Esophagus (tissue), 2 donors: ENCODE measurements around the gene IGF2BP3. TPM values are rescaled to one million over a fixed set of nuclear protein-coding genes. Genes with fewer than 3 reads are reported as not detected.

Experiments used
- H3K27ac ChIP-seq, 2 donors: one replicate each; pipeline ENCODE4 v1.5.1; 2013; ENCODE audit warnings: low read depth in 2 of 2, mild to moderate bottlenecking in 2 of 2, inconsistent platforms in 1 of 2, low read length in 1 of 2, moderate library complexity in 1 of 2
- H3K27me3 ChIP-seq, 2 donors: one replicate each; pipeline ENCODE4 v1.6.1; 2013; ENCODE audit warnings: low read length in 2 of 2, control low read depth in 1 of 2, mild to moderate bottlenecking in 1 of 2; ENCODE audit not compliant: insufficient read depth in 2 of 2, control insufficient read depth in 1 of 2
- H3K36me3 ChIP-seq, 2 donors: one replicate each; pipeline ENCODE4 v1.6.1; 2013; ENCODE audit warnings: low read length in 1 of 2; ENCODE audit not compliant: control insufficient read depth in 2 of 2, insufficient read depth in 2 of 2
- H3K4me1 ChIP-seq, 2 donors: one replicate each; pipeline ENCODE4 v1.6.1; 2013; ENCODE audit warnings: low read length in 1 of 2; ENCODE audit not compliant: control insufficient read depth in 2 of 2, insufficient read depth in 2 of 2
- H3K4me3 ChIP-seq, 2 donors: one replicate each; pipeline ENCODE4 v1.5.1; 2013; ENCODE audit warnings: low read length in 2 of 2, mild to moderate bottlenecking in 2 of 2, low read depth in 1 of 2, moderate library complexity in 1 of 2
- H3K9me3 ChIP-seq, 2 donors: one replicate each; pipeline ENCODE4 v1.6.1; 2013; ENCODE audit warnings: mild to moderate bottlenecking in 2 of 2, low read depth in 1 of 2, low read length in 1 of 2, moderate library complexity in 1 of 2; ENCODE audit not compliant: control insufficient read depth in 2 of 2, insufficient read depth in 1 of 2
- WGBS, 2 donors: extraction: QIAGEN DNeasy Blood & Tissue Kit; methylation state at CpG; one replicate each; pipeline ENCODE4 v1.1.7; 2013; 5-methylcytosine and 5-hydroxymethylcytosine counted together
- polyA plus RNA-seq, 2 donors: library from polyadenylated mRNA; stranded (reverse); fragments of 200-250 nt; gene quantifications; one replicate each; pipeline ENCODE4 v1.2.3, GENCODE V29; 2013
- donor health status: healthy with polysubstance abuse.
- donor health status: Bipolar disorder and iron deficiency.

IGF2BP3 gene
- polyA plus RNA-seq, 2 donors, result 2.5 to 3.5 TPM

DNA sequence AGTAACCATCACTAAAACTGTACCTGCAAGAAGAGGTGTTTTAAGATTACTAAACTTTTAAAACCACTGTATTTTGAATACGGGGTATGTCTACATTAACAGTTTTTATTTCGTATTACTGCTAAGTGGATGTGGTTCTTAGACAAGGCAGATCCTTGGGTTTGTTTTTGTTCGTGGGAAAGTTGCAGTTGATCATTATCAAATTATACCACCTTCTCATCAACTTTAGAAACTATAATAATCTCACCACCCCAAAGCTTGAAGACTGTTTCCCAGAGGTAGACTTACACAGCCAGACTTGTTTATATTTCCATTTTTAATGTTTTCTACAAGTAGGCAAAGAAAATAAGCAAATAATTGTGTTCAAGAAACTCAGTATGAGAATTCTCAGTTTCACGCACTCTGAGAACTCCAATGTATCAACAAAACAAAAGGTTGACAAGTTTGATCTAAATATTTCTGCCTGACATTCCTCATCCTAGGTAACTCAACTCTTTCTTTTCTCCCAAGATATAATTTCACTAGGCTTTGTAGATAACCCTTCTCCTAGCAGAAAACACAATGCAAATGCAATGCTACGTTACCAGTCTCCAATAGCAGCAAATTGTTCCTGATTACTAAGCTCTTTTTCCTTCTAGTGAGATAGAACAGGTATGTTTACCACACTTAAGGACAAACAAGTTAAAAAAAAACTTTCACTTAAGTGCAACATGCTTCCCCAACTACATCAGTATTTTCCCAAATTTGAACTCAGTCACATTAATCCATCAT, 36.0 kb downstream of the IGF2BP3 start:
- no peaks in the 10 kb centered on the region for H3K27me3 ChIP-seq
- H3K4me3 ChIP-seq, result no peak overlapping the region
- no peaks in the 10 kb centered on the region for H3K36me3 ChIP-seq
- no peaks in the 10 kb centered on the region for H3K9me3 ChIP-seq
- no peaks in the 10 kb centered on the region for H3K4me1 ChIP-seq
- WGBS, 2 donors, result 90% methylated on average over 5 of the region's 5 CpGs
- H3K27ac ChIP-seq, result no peak overlapping the region

DNA sequence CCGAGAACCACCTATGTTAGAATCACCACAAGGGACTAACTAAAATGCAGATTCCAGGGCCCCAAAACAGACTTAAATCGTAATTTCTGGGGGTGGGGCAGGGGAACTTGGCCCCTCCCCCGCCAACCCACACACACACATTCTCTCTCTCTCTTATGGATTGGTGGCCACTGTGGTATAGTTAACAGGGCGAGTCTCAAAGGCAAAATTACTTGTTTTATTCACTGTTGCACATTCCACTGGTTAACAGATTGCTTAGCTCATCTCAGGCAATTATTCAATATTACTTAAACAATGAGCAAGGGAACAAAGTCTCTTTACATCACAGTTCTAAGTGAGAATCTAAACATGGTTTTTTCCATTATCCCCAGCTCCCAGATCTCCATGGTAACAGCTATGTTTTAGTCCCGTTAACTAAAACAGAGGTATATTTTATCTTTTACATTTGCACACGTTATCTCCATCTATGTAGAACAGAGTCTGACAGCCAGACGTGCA, 38.5 kb downstream of the IGF2BP3 start:
- H3K4me1 ChIP-seq, result no peaks in the 10 kb centered on the region
- H3K27ac ChIP-seq, result no peak overlapping the region
- no peaks in the 10 kb centered on the region for H3K27me3 ChIP-seq
- no peaks in the 10 kb centered on the region for H3K9me3 ChIP-seq
- no peak overlapping the region for H3K4me3 ChIP-seq
- 67 to 69% methylated on average over 7 of the region's 7 CpGs for WGBS, 2 donors
- no peaks in the 10 kb centered on the region for H3K36me3 ChIP-seq

DNA sequence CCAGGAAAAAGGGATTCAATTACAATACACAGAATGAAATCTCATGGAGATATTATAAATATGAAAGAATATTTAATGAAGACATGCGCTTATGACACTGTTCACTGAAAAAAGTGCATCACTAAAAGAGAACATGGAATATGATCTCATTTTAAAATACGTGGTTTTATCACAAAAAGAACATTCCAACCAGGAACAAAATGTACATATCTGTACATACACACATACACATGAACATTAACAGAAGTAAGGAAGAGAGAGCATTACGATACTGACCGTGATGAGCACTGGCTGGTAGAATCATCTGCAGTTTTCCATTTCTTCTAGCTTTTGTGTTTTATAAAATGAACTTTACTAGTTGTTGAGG, 39.4 kb downstream of the IGF2BP3 start:
- Histone ChIP-seq H3K4me3 (no peak overlapping the region), H3K27ac (no peak overlapping the region), H3K27me3 (no peaks in the 10 kb centered on the region), H3K9me3 (no peaks in the 10 kb centered on the region), H3K4me1 (no peaks in the 10 kb centered on the region), H3K36me3 (no peaks in the 10 kb centered on the region)
- WGBS, 2 donors, result 92 to 93% methylated on average over 4 of the region's 4 CpGs

DNA sequence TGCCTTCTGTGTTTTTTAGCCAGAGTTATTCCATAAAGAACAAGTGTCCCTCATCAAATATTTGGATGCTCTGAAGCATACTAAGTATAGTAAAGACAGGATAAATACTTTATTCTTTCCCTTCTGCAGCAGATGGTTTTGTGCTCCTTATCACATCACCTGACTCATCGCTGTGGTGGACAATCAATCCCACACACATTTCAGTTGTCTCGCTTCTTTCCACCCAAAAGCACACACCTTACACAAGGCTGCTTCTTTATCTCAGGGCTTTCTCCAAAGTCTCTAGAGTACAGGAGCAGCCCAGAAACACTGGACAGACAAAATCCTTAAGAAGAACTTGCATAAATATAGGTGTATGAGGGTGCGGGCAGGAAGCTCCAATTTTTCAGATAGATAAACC, 43.4 kb downstream of the IGF2BP3 start:
- H3K9me3 ChIP-seq, result no peaks in the 10 kb centered on the region
- H3K4me3 ChIP-seq, result no peak overlapping the region
- H3K36me3 ChIP-seq, result no peaks in the 10 kb centered on the region
- H3K27me3 ChIP-seq, result no peaks in the 10 kb centered on the region
- 84 to 92% methylated on average over 3 of the region's 3 CpGs for WGBS, 2 donors
- no peaks in the 10 kb centered on the region for H3K4me1 ChIP-seq
- H3K27ac ChIP-seq, result no peak overlapping the region

DNA sequence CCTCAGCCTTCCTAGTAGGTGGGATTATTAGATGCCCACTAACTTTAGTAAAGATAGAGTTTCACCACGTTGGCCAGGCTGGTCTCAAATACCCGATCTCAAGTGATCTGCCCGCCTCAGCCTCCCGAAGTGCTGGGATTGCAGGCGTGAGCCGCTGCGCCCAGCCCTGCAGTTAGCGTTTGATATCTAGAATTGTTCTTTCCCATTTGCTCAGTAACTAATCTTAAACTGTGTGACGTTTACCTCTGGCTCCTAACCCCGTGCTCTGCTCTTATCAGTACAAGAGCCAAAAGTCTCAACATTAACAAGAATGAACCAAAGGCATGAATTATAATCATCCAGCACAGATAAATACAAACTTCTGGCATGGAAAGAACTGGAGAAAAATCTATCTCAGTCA, 47.4 kb downstream of the IGF2BP3 start:
- Histone ChIP-seq H3K27me3 (no peaks in the 10 kb centered on the region), H3K4me1 (no peaks in the 10 kb centered on the region), H3K9me3 (no peaks in the 10 kb centered on the region), H3K36me3 (no peaks in the 10 kb centered on the region), H3K27ac (no peak overlapping the region), H3K4me3 (no peak overlapping the region)
- WGBS, 2 donors, result 62 to 83% methylated on average over 10 of the region's 10 CpGs

DNA sequence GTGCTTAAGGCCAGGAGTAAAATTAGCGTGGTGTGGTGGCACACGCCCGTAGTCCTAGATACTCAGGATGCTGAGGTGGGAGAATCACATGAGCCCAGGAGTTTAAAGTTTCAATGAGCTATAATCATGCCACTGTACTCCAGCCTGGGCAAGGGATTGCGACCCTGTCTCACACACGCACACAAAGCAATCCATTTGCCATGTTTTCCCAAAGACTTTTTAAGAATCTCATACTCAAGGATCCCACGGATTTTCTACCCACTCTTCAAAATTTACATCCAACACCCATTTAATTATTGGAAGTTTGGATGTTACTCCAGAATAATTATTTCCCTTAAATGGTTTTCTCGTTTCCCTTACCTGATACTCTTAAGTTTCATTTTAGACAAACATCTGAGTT, 47.9 kb downstream of the IGF2BP3 start:
- Histone ChIP-seq H3K9me3 (no peaks in the 10 kb centered on the region), H3K36me3 (no peaks in the 10 kb centered on the region), H3K27ac (no peak overlapping the region), H3K4me3 (no peak overlapping the region), H3K4me1 (no peaks in the 10 kb centered on the region), H3K27me3 (no peaks in the 10 kb centered on the region)
- WGBS, 2 donors, result 72 to 73% methylated on average over 7 of the region's 7 CpGs

DNA sequence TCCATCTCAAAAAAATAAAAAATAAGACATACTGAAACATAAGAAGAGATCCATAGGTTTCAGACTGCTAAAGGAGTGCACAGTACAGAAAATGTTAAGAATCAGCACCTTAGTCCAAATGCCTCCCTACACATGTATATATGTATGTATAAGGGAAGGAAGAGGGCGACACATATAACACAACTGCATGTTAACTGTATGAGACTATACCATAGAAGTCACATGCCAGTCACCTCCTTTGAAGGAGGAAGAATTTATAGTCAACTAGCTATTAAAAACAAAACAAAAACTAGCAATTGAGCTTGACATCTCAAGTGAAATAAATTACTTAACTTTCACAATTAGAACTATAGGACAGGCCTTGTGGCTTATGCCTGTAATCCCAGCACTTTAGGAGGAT, 50.4 kb downstream of the IGF2BP3 start:
- no peaks in the 10 kb centered on the region for H3K27me3 ChIP-seq
- H3K27ac ChIP-seq, result no peak overlapping the region
- H3K4me3 ChIP-seq, result no peak overlapping the region
- H3K4me1 ChIP-seq, result peaks cover 0 to 6% of the 10 kb centered on the region in 2 donors
- H3K9me3 ChIP-seq, result no peaks in the 10 kb centered on the region
- 95 to 97% methylated on average over 1 of the region's 1 CpG for WGBS, 2 donors
- no peaks in the 10 kb centered on the region for H3K36me3 ChIP-seq

DNA sequence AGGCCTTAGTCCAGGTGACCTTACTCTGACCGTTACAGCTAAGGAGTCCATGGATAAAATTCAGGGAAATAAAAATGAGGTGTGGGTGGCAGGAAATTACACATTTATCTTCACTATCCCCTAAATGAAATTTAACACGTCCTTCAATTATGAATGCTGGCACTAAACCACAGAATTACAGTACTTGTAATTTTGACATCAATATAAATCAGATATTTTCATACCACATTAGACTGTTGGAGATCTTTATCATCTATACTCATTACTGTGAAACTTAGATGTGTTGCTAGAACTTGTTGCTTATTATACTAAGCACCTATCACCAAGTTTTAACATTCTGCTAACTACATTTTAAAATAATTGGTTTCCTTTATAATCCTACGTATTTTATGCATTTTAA, 51.1 kb downstream of the IGF2BP3 start:
- 71 to 74% methylated on average over 3 of the region's 3 CpGs for WGBS, 2 donors

DNA sequence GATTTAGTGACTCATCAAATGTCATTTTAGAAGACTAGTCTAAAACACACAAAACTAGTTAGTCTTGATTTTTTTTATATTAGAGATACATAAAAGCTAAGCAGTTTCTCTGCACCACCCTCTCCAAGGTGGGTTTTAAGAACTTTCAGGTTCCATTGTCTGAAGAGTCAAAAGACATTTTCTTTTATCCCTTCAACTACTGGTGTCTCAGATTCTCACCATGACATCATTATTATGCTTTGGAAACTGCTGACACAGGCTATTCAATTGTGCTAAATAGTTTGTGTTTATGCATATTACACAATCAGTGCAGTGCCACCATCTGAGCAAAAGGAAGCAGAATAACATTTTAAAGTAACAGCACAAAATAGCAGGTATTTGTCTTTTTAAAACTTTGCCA, 52.2 kb downstream of the IGF2BP3 start:
- Histone ChIP-seq H3K27me3 (no peaks in the 10 kb centered on the region), H3K36me3 (no peaks in the 10 kb centered on the region), H3K4me3 (no peak overlapping the region), H3K9me3 (no peaks in the 10 kb centered on the region), H3K4me1 (peaks cover 0 to 6% of the 10 kb centered on the region in 2 donors), H3K27ac (no peak overlapping the region)

More for the DNA sequence above, 51.1 kb downstream of the IGF2BP3 start:
- no peaks in the 10 kb centered on the region for H3K27me3 ChIP-seq
- H3K4me1 ChIP-seq, result peaks cover 0 to 6% of the 10 kb centered on the region in 2 donors
- H3K4me3 ChIP-seq, result no peak overlapping the region
- H3K36me3 ChIP-seq, result no peaks in the 10 kb centered on the region
- H3K9me3 ChIP-seq, result no peaks in the 10 kb centered on the region
- no peak overlapping the region for H3K27ac ChIP-seq

DNA sequence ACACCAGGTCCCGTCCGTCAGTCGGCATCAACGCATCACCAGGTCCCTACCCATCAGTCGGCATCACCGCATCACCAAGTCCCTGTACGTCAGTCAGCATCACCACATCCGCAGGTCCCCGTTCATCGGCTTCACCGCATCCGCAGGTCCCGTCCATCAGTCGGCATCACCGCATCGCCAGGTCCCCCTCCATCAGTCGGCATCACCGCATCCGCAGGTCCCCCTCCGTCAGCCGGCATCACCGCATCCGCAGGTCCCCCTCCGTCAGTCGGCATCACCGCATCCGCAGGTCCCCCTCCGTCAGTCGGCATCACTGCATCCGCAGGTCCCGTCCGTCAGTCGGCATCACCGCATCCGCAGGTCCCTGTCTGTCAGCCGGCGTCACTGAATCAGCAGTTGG, 55.1 kb downstream of the IGF2BP3 start:
- no peaks in the 10 kb centered on the region for H3K9me3 ChIP-seq
- no peaks in the 10 kb centered on the region for H3K36me3 ChIP-seq
- H3K27me3 ChIP-seq, result no peaks in the 10 kb centered on the region
- H3K27ac ChIP-seq, result peak overlapping the region in 1 of 2 donors; percentile 1
- no peak overlapping the region for H3K4me3 ChIP-seq
- 98% methylated on average over 37 of the region's 37 CpGs for WGBS, 2 donors
- H3K4me1 ChIP-seq, result peaks cover 0 to 8% of the 10 kb centered on the region in 2 donors
